Panc1 (cell line): ENCODE results near the gene PARM1. TPM values are rescaled to one million over a fixed set of nuclear protein-coding genes. Genes with fewer than 3 reads are reported as not detected.

Source experiments
- ATAC-seq: fragments of 200-7000 bp; cut with Tn5 transposase; 2 replicates; pipeline ENCODE4 v1.9.1; 2020; ENCODE audit warnings: mild to moderate bottlenecking, moderate library complexity
- BruUV-seq: library from RNA; stranded (reverse); fragments of 400-500 nt; replicated peaks from 2 replicates; lab custom pipeline; 2021; lab: Mats Ljungman, UMichigan
- CTCF ChIA-PET: fragments of 300-600 bp; sonication (Branson Sonifier 250); formaldehyde crosslinking; loops from one replicate; lab custom pipeline; 2022; ENCODE audit warnings: antibody characterized with exemption; lab: Charles Lee
- POLR2A ChIA-PET: fragments of 300-600 bp; sonication (Branson Sonifier 250); formaldehyde crosslinking; loops from one replicate; lab custom pipeline; 2022; ENCODE audit warnings: antibody characterized with exemption; lab: Charles Lee
- DNase-seq: peaks from one replicate; pipeline ENCODE4 v3.0.0-alpha.2; 2010; ENCODE audit warnings: low read depth, low spot score
- H3K27ac ChIP-seq: 2 replicates; pipeline ENCODE4 v1.5.1; 2011; ENCODE audit warnings: mild to moderate bottlenecking, low read length, inconsistent platforms
- H3K27me3 ChIP-seq: fragments of 200-500 bp; sonication (Bioruptor generic); 2 replicates; pipeline ENCODE4 v1.6.0; 2014; ENCODE audit warnings: low read length, inconsistent platforms; ENCODE audit not compliant: control insufficient read depth, insufficient read depth
- H3K36me3 ChIP-seq: fragments of 200-500 bp; sonication (Bioruptor generic); 2 replicates; pipeline ENCODE4 v1.5.1; 2014; ENCODE audit warnings: inconsistent platforms, mild to moderate bottlenecking, low read length, moderate library complexity; ENCODE audit not compliant: control insufficient read depth, insufficient read depth
- H3K4me1 ChIP-seq: 2 replicates; pipeline ENCODE4 v1.5.1; 2011; ENCODE audit warnings: inconsistent platforms, mild to moderate bottlenecking, low read length, moderate library complexity; ENCODE audit not compliant: control insufficient read depth, insufficient read depth
- H3K4me3 ChIP-seq, 2 experiments: 2 replicates each; pipeline ENCODE4 v1.5.1; 2011 to 2012; ENCODE audit warnings: low read depth in 2 of 2, low read length in 2 of 2, mild to moderate bottlenecking in 2 of 2, inconsistent platforms in 1 of 2, moderate library complexity in 1 of 2
- H3K9me3 ChIP-seq: fragments of 200-500 bp; sonication (Bioruptor generic); 2 replicates; pipeline ENCODE4 v1.5.1; 2014; ENCODE audit warnings: low read depth, mild to moderate bottlenecking, inconsistent platforms, low read length, moderate library complexity; ENCODE audit not compliant: control insufficient read depth, insufficient read depth
- POLR2AphosphoS5 ChIP-seq: IDR thresholded peaks from 2 replicates; pipeline ENCODE4 v1.6.1; 2012; ENCODE audit warnings: mild to moderate bottlenecking, low read depth, low read length, moderate library complexity
- SIN3A ChIP-seq: IDR thresholded peaks from 2 replicates; pipeline ENCODE4 v1.6.1; 2012; ENCODE audit warnings: low read depth, mild to moderate bottlenecking, low read length, moderate library complexity, borderline replicate concordance; ENCODE audit not compliant: insufficient read depth
- TCF7L2 ChIP-seq: IDR thresholded peaks from 2 replicates; pipeline ENCODE4 v1.6.1; 2011; ENCODE audit warnings: mild to moderate bottlenecking, low read depth, low read length, inconsistent platforms
- in situ Hi-C: cut with HindIII; loops from 2 replicates; pipeline ENCODE4 v1.10.0; 2016; ENCODE audit warnings: low sequenced_read_pairs, low pct_unique_long_range_greater_than_20kb
- intact Hi-C: fragments of 100-400 bp; cut with micrococcal nuclease; formaldehyde crosslinking; loops from one replicate; pipeline ENCODE4 v1.10.0; 2022; ENCODE audit not compliant: unreplicated experiment
- total RNA-seq: library from RNA; stranded (reverse); gene quantifications from one replicate; pipeline ENCODE4 v1.2.1, GENCODE V29; 2021; ENCODE audit not compliant: unreplicated experiment
- TF ChIP-seq, protein P1 (sequence below), 2 experiments: IDR thresholded peaks; 2 replicates each; pipeline ENCODE4 v1.6.1; 2011 to 2012; ENCODE audit warnings: low read depth in 2 of 2, control low read depth in 1 of 2, low read length in 1 of 2, mild to moderate bottlenecking in 1 of 2, moderate library complexity in 1 of 2; ENCODE audit not compliant: insufficient read depth in 1 of 2
- TF ChIP-seq, protein P2 (sequence below): fragments of 450-650 bp; IDR thresholded peaks from 2 replicates; pipeline ENCODE4 v1.5.1; 2017; ENCODE audit warnings: mild to moderate bottlenecking

Gene PARM1
- total RNA-seq, 1 experiment from 2014 or later, result 0.21 TPM

DNA sequence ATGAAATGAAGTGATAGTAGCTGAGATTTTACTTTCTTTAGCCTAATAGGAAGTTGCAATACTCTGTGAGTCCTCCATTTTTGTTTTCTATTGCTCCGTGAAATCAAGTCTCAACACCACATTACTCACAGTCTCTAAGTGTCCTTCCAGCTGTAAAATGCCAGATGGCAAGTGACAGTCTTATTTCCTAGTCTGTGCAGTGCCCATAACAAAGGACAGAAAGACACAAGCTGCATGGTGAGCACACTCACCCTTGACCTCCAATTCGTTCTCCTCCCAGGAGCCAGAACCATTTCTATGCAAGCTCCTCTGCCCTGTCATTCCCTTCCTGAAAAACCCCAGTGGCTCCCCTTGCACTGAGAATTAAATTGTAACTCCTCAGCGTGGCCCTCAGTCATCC, 101.6 kb downstream of the PARM1 start:
- H3K27me3 ChIP-seq, result no peaks in the 10 kb centered on the region
- no peak for DNase-seq
- H3K9me3 ChIP-seq, result no peaks in the 10 kb centered on the region
- intact Hi-C loops (no loop called here), in situ Hi-C loops (no loop called here)
- no peak overlapping the region for H3K27ac ChIP-seq
- ChIA-PET POLR2A (no interaction called here), CTCF (no interaction called here)
- ATAC-seq, result no peak
- no peak for TF ChIP-seq SIN3A
- TF ChIP-seq, protein P1, sequence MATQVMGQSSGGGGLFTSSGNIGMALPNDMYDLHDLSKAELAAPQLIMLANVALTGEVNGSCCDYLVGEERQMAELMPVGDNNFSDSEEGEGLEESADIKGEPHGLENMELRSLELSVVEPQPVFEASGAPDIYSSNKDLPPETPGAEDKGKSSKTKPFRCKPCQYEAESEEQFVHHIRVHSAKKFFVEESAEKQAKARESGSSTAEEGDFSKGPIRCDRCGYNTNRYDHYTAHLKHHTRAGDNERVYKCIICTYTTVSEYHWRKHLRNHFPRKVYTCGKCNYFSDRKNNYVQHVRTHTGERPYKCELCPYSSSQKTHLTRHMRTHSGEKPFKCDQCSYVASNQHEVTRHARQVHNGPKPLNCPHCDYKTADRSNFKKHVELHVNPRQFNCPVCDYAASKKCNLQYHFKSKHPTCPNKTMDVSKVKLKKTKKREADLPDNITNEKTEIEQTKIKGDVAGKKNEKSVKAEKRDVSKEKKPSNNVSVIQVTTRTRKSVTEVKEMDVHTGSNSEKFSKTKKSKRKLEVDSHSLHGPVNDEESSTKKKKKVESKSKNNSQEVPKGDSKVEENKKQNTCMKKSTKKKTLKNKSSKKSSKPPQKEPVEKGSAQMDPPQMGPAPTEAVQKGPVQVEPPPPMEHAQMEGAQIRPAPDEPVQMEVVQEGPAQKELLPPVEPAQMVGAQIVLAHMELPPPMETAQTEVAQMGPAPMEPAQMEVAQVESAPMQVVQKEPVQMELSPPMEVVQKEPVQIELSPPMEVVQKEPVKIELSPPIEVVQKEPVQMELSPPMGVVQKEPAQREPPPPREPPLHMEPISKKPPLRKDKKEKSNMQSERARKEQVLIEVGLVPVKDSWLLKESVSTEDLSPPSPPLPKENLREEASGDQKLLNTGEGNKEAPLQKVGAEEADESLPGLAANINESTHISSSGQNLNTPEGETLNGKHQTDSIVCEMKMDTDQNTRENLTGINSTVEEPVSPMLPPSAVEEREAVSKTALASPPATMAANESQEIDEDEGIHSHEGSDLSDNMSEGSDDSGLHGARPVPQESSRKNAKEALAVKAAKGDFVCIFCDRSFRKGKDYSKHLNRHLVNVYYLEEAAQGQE (IDR thresholded peaks at IDR 0.05; ENCODE audit: insufficient read depth in 1 of 2, low read depth in 2 of 2, low read length in 1 of 2), result no peak
- no peak for TF ChIP-seq TCF7L2
- TF ChIP-seq, protein P2, sequence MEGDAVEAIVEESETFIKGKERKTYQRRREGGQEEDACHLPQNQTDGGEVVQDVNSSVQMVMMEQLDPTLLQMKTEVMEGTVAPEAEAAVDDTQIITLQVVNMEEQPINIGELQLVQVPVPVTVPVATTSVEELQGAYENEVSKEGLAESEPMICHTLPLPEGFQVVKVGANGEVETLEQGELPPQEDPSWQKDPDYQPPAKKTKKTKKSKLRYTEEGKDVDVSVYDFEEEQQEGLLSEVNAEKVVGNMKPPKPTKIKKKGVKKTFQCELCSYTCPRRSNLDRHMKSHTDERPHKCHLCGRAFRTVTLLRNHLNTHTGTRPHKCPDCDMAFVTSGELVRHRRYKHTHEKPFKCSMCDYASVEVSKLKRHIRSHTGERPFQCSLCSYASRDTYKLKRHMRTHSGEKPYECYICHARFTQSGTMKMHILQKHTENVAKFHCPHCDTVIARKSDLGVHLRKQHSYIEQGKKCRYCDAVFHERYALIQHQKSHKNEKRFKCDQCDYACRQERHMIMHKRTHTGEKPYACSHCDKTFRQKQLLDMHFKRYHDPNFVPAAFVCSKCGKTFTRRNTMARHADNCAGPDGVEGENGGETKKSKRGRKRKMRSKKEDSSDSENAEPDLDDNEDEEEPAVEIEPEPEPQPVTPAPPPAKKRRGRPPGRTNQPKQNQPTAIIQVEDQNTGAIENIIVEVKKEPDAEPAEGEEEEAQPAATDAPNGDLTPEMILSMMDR, result no peak
- no peak for TF ChIP-seq POLR2AphosphoS5
- no peaks in the 10 kb centered on the region for H3K36me3 ChIP-seq
- no TSS peak for BruUV-seq
- no peak overlapping the region for H3K4me3 ChIP-seq
- no peaks in the 10 kb centered on the region for H3K4me1 ChIP-seq

DNA sequence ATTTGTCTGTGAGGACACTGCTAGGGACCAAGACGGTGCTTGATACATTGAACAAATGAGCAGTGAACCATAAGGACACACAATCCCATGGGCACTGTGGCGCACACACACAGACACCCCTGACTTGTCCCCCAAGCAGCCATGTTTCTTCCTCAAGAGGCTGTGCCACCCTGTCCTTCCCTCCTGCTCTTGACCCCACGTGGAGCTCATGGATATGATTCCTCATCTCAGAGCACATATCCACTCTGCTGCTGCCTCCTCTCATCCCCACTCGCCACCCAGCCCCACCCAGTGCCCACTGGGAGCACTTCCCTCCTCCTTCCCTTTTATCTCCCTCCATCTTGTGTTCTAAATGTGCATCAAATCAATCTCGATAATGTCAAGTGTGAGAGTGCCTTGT, 102.4 kb downstream of the PARM1 start:
- ChIA-PET POLR2A (no interaction called here), CTCF (no interaction called here)
- ATAC-seq (no peak), DNase-seq (no peak)
- Histone ChIP-seq H3K36me3 (no peaks in the 10 kb centered on the region), H3K27me3 (no peaks in the 10 kb centered on the region), H3K4me1 (no peaks in the 10 kb centered on the region), H3K4me3 (no peak overlapping the region), H3K9me3 (no peaks in the 10 kb centered on the region), H3K27ac (no peak overlapping the region)
- in situ Hi-C loops, result no loop called here
- intact Hi-C loops, result no loop called here
- no TSS peak for BruUV-seq
- TF ChIP-seq, protein P1 (IDR thresholded peaks at IDR 0.05; ENCODE audit: insufficient read depth in 1 of 2, low read depth in 2 of 2, low read length in 1 of 2), result no peak
- TF ChIP-seq POLR2AphosphoS5, result no peak
- no peak for TF ChIP-seq SIN3A
- TF ChIP-seq, protein P2, result no peak
- no peak for TF ChIP-seq TCF7L2
